Measurements from ENCODE around the gene BCAR3. TPM values are rescaled to one million over a fixed set of nuclear protein-coding genes. Genes with fewer than 3 reads are reported as not detected.

The BCAR3 gene
- total RNA-seq, 6 experiments from 2014 or later = 24.4 to 55.1 (median 26.2) TPM

GRCh38 chr1:93692026-93692425 lies 10.4 kb upstream of the BCAR3 start:
- DNase-seq = no peak
- Mint-ChIP-seq H3K27me3 (ENCODE audit: insufficient read depth) (no peaks in the 10 kb centered on the region; the same call in 1 of the 2 replicates), H3K4me1 (ENCODE audit: low read depth) (peaks cover 11% of the 10 kb centered on the region), H3K27ac (no peak overlapping the region), H3K4me3 (no peak overlapping the region; the same call in 1 of the 2 replicates), H3K9me3 (no peaks in the 10 kb centered on the region), H3K36me3 (ENCODE audit: low read depth) (no peaks in the 10 kb centered on the region)
- TF ChIP-seq, protein P1, sequence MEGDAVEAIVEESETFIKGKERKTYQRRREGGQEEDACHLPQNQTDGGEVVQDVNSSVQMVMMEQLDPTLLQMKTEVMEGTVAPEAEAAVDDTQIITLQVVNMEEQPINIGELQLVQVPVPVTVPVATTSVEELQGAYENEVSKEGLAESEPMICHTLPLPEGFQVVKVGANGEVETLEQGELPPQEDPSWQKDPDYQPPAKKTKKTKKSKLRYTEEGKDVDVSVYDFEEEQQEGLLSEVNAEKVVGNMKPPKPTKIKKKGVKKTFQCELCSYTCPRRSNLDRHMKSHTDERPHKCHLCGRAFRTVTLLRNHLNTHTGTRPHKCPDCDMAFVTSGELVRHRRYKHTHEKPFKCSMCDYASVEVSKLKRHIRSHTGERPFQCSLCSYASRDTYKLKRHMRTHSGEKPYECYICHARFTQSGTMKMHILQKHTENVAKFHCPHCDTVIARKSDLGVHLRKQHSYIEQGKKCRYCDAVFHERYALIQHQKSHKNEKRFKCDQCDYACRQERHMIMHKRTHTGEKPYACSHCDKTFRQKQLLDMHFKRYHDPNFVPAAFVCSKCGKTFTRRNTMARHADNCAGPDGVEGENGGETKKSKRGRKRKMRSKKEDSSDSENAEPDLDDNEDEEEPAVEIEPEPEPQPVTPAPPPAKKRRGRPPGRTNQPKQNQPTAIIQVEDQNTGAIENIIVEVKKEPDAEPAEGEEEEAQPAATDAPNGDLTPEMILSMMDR (IDR thresholded peaks at IDR 0.05) = no peak

GRCh38 chr1:93690921-93691789 lies 9.5 kb upstream of the BCAR3 start:
- Mint-ChIP-seq H3K27ac (no peak overlapping the region; the same call in 1 of the 2 replicates), H3K36me3 (ENCODE audit: low read depth) (no peaks in the 10 kb centered on the region), H3K9me3 (no peaks in the 10 kb centered on the region), H3K4me3 (no peak overlapping the region), H3K4me1 (ENCODE audit: low read depth) (peaks cover 11% of the 10 kb centered on the region), H3K27me3 (ENCODE audit: insufficient read depth) (no peaks in the 10 kb centered on the region; the same call in 1 of the 2 replicates)
- DNase-seq = no peak
- TF ChIP-seq, protein P1 (IDR thresholded peaks at IDR 0.05) = no peak

- no peak for DNase-seq
- H3K4me1 Mint-ChIP-seq (ENCODE audit: low read depth) = peaks cover 11% of the 10 kb centered on the region
- H3K9me3 Mint-ChIP-seq = no peaks in the 10 kb centered on the region
- H3K4me3 Mint-ChIP-seq = no peak overlapping the region
- H3K27ac Mint-ChIP-seq = no peak overlapping the region
- TF ChIP-seq, protein P1 (IDR thresholded peaks at IDR 0.05) = no peak
- H3K36me3 Mint-ChIP-seq (ENCODE audit: low read depth) = no peaks in the 10 kb centered on the region
- H3K27me3 Mint-ChIP-seq (ENCODE audit: insufficient read depth) = no peaks in the 10 kb centered on the region; the same call in 1 of the 2 replicates
Measured at GRCh38 chr1:93690341-93690740, 8.7 kb upstream of the BCAR3 start.

GRCh38 chr1:93689521-93690223 lies 8.0 kb upstream of the BCAR3 start:
- DNase-seq = no peak
- Mint-ChIP-seq H3K4me3 (no peak overlapping the region), H3K27me3 (ENCODE audit: insufficient read depth) (no peaks in the 10 kb centered on the region; the same call in 1 of the 2 replicates), H3K4me1 (ENCODE audit: low read depth) (peaks cover 11% of the 10 kb centered on the region), H3K36me3 (ENCODE audit: low read depth) (no peaks in the 10 kb centered on the region), H3K27ac (no peak overlapping the region; the same call in 1 of the 2 replicates), H3K9me3 (no peaks in the 10 kb centered on the region)
- TF ChIP-seq, protein P1 (IDR thresholded peaks at IDR 0.05) = no peak

DNA sequence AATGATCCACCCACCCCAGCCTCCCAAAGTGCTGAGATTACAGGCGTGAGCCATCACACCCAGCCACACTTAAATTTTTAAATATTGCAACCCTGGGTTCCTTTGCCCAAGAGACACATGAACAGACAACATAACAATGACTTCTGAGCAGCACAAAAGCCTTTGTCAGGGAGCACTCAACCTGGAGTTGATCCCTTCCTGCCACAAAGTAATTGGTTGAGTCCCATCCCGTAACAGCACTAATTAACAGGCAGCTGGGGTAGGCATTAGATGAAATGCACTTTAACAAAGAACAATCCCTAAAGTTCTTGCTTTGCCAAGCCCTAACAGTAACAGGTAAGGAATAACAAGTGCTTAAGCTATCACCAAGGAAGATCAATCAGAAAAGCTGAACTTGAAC lies 5.9 kb upstream of the BCAR3 start:
- H3K27me3 Mint-ChIP-seq (ENCODE audit: insufficient read depth) = no peaks in the 10 kb centered on the region; the same call in 1 of the 2 replicates
- H3K9me3 Mint-ChIP-seq = no peaks in the 10 kb centered on the region
- H3K4me1 Mint-ChIP-seq (ENCODE audit: low read depth) = peaks cover 20% of the 10 kb centered on the region
- H3K4me3 Mint-ChIP-seq = no peak overlapping the region
- TF ChIP-seq, protein P1 (IDR thresholded peaks at IDR 0.05) = no peak
- H3K36me3 Mint-ChIP-seq (ENCODE audit: low read depth) = no peaks in the 10 kb centered on the region
- H3K27ac Mint-ChIP-seq = no peak overlapping the region
- DNase-seq = no peak

Data from HFFc6 (cell line).